Activated B cell treated with CpG ODN at 0.5 μM for 24 hours (primary cell): ENCODE data around the gene BANF1. TPM values are rescaled to one million over a fixed set of nuclear protein-coding genes. Genes with fewer than 3 reads are reported as not detected.

Experiments used
- ATAC-seq: fragments of 200-7000 bp; cut with Tn5 transposase; one replicate; pipeline ENCODE4 v1.10.0; 2021; ENCODE audit warnings: low read depth, mild to moderate bottlenecking, moderate library complexity
- CTCF ChIA-PET: fragments of 350-600 bp; sonication (Branson Sonifier 250); formaldehyde crosslinking; loops from one replicate; lab custom pipeline; 2021; ENCODE audit warnings: antibody characterized with exemption; lab: Charles Lee
- POLR2A ChIA-PET: fragments of 350-600 bp; sonication (Branson Sonifier 250); formaldehyde crosslinking; loops from one replicate; lab custom pipeline; 2021; ENCODE audit warnings: antibody characterized with exemption; lab: Charles Lee
- DNase-seq: peaks from one replicate; pipeline ENCODE4 v3.0.0; 2022
- H3K27ac Mint-ChIP-seq: one replicate; pipeline ENCODE4 v1.8.0; 2020; ENCODE audit warnings: mixed read lengths
- H3K27me3 Mint-ChIP-seq: one replicate; pipeline ENCODE4 v1.8.0; 2021; ENCODE audit warnings: mixed read lengths
- H3K36me3 Mint-ChIP-seq: one replicate; pipeline ENCODE4 v1.8.0; 2021; ENCODE audit warnings: low read depth, mixed read lengths
- H3K4me1 Mint-ChIP-seq: one replicate; pipeline ENCODE4 v1.8.0; 2021; ENCODE audit warnings: mixed read lengths
- H3K4me3 Mint-ChIP-seq: one replicate; pipeline ENCODE4 v1.8.0; 2020; ENCODE audit warnings: mild to moderate bottlenecking, mixed read lengths
- H3K9me3 Mint-ChIP-seq: one replicate; pipeline ENCODE4 v1.8.0; 2020; ENCODE audit warnings: mixed read lengths
- intact Hi-C: fragments of 100-400 bp; cut with micrococcal nuclease; formaldehyde crosslinking; loops from one replicate; pipeline ENCODE4 v1.15.1; 2024
- total RNA-seq: library from RNA; stranded (reverse); gene quantifications from 2 replicates; pipeline ENCODE4 v1.2.3, GENCODE V29; 2022
- TF ChIP-seq, protein P1 (sequence below): fragments of 200-600 bp; IDR thresholded peaks from one replicate; pipeline ENCODE4 v1.8.0; 2022; ENCODE audit warnings: antibody characterized with exemption, mild to moderate bottlenecking

BANF1 gene
- total RNA-seq, 1 donor from 2014 or later: 228 TPM

DNA sequence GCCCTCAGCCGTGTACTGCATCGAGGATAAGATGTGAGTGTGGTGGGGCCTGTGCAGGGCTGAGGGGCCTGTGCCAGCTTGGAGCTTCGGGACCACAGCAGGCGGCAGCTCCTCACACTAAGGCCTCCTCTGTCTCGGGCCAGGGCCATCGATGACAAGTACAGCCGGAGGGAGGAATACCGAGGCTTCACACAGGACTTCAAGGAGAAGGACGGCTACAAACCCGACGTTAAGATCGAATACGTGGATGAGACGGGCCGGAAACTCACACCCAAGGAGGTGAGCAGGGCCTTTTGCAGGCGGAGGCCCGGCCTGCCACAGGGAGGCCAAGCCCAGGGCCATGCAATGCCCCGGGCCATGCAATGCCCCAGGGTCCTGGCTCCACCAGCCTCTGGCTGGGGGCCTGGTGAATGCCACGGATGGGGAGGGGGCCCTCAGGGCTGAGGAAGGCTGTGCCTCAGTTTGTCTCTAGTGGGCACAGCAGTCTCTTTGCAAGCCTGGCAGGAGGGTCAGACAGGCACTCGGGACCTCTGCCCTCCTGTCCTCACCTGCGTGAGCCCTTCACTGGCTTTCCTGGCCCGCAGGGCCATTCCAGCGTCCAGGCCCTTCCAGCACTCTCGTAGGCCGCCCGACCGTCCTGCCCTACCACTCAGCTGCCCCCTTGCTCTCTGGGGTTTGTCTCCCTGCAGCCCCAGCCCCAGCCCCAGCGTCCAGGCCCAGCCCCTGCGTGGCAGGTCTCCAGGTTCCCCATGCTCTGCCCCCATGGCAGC lies 24.5 kb upstream of the BANF1 start:
- H3K4me3 Mint-ChIP-seq: no peak overlapping the region
- POLR2A ChIA-PET: interaction anchor here (0.7 to 0.8 kb wide), 2 partner anchors 62 to 266 kb away, joined by 3 to 7 read pairs; partner anchors contain the start of gene KAT5
- no peaks in the 10 kb centered on the region for H3K27me3 Mint-ChIP-seq
- no peak for DNase-seq
- H3K4me1 Mint-ChIP-seq: no peaks in the 10 kb centered on the region
- no peaks in the 10 kb centered on the region for H3K9me3 Mint-ChIP-seq
- intact Hi-C loops: no loop called here
- peaks cover 54% of the 10 kb centered on the region for H3K36me3 Mint-ChIP-seq
- CTCF ChIA-PET: no interaction called here
- no peak overlapping the region for H3K27ac Mint-ChIP-seq
- ATAC-seq: no peak
- TF ChIP-seq, protein P1, sequence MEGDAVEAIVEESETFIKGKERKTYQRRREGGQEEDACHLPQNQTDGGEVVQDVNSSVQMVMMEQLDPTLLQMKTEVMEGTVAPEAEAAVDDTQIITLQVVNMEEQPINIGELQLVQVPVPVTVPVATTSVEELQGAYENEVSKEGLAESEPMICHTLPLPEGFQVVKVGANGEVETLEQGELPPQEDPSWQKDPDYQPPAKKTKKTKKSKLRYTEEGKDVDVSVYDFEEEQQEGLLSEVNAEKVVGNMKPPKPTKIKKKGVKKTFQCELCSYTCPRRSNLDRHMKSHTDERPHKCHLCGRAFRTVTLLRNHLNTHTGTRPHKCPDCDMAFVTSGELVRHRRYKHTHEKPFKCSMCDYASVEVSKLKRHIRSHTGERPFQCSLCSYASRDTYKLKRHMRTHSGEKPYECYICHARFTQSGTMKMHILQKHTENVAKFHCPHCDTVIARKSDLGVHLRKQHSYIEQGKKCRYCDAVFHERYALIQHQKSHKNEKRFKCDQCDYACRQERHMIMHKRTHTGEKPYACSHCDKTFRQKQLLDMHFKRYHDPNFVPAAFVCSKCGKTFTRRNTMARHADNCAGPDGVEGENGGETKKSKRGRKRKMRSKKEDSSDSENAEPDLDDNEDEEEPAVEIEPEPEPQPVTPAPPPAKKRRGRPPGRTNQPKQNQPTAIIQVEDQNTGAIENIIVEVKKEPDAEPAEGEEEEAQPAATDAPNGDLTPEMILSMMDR: no peak

DNA sequence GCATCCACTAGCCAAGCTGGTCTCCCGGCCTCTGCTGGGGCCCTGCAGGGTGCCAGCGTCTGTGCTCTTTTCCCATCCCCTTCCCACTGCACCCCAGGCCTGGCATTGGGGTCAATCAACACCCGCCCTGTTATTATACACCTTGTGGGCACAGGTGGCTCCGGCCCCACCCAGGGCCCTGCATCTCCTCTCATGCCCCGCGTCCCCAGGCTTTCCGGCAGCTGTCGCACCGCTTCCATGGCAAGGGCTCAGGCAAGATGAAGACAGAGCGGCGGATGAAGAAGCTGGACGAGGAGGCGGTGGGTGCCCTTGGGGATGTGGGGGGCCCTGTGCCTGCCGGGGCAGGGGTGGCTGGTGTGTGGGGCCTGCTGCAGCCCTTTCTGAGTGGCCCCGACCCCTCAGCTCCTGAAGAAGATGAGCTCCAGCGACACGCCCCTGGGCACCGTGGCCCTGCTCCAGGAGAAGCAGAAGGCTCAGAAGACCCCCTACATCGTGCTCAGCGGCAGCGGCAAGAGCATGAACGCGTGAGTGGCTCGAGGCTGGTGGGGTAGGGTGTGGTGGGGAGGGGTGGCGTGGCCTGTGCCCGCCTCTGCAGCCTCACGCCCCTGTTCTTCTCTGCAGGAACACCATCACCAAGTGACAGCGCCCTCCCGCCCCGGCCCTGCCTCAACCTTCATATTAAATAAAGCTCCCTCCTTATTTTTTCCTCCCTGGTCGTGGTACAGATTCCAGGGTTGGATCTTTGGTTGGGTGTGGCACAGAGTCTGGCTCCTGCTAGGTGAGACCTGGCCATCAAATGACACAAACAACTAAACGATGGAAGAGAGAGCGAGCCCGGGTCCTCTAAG lies 23.7 kb upstream of the BANF1 start:
- Mint-ChIP-seq H3K36me3 (peaks cover 48% of the 10 kb centered on the region), H3K4me1 (no peaks in the 10 kb centered on the region), H3K27ac (no peak overlapping the region), H3K4me3 (no peak overlapping the region), H3K9me3 (no peaks in the 10 kb centered on the region), H3K27me3 (no peaks in the 10 kb centered on the region)
- TF ChIP-seq, protein P1: no peak
- ChIA-PET CTCF (no interaction called here), POLR2A (interaction anchor here (0.6 to 0.8 kb wide), 4 partner anchors 63 to 389 kb away, joined by 3 to 7 read pairs (median 4); partner anchors contain the start of gene KAT5)
- ATAC-seq (no peak), DNase-seq (no peak)
- intact Hi-C loops: no loop called here

DNA sequence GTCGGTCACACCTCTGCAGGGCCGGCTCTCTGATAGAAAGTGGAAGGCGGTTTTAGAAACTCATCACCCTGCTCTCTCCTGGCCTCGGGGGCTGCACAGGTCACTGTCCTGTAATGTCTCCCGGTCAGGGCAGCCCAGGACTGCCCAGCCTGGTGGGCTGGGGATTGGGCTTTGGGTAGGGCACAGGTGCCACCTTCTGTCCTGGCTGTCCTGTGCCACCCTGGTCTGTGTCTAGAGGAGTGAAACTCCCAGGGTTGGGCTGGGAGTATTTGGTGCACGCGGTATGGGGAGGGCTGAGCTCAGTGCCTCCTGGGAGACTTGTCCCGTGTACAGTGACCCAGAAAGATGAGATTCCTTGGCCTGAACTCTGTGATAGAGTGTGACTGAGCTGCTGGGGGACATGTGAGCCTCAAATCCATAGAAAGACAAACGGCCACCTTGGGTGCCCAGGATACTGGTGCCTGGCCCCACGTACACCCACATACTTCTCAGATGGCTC lies 23.0 kb upstream of the BANF1 start:
- CTCF ChIA-PET: interaction anchor here (1.1 kb wide), 1 partner anchor 95 kb away, joined by 4 read pairs; no protein-coding TSS in a partner anchor
- H3K36me3 Mint-ChIP-seq: peaks cover 45% of the 10 kb centered on the region
- TF ChIP-seq, protein P1: no peak
- no peak overlapping the region for H3K27ac Mint-ChIP-seq
- no peak overlapping the region for H3K4me3 Mint-ChIP-seq
- intact Hi-C loops: no loop called here
- H3K27me3 Mint-ChIP-seq: no peaks in the 10 kb centered on the region
- POLR2A ChIA-PET: interaction anchor here (0.6 kb wide), 2 partner anchors 113 to 390 kb away, joined by 3 to 4 read pairs; no protein-coding TSS in a partner anchor
- H3K4me1 Mint-ChIP-seq: no peaks in the 10 kb centered on the region
- H3K9me3 Mint-ChIP-seq: no peaks in the 10 kb centered on the region
- DNase-seq (no peak), ATAC-seq (no peak)

DNA sequence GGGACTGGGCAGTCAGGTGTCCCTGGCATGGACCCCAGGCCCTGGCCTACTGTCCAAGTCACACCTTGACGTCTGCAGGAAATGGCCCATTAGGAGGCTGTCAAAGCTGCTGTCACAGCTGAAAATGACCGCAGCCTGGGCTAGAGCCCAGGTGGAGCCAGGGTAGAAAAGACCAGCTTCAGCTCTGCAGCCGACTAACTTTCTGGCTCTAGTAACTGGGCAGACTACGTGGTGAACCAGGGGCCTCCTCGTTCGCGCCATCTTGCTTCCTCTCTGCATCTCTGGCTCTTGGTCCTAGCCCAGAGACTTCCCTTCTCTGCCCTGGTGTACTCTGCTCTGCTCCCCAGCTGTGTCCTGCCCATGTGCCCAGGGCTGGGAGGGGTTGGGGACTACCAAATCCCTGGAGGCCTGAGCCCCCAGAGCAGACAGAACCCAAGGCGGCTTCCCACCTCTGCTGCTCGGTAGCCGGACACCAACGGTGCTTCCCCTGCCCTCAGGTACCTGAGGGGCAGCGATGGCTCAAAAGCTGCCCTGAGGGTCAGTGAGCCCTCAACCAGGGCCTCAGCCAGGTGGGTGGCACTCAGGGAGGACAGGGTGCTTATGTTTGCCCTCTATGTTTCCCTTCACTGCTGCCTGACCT lies 21.1 kb upstream of the BANF1 start:
- intact Hi-C loops: no loop called here
- POLR2A ChIA-PET: no interaction called here

More for the DNA sequence above, 21.1 kb upstream of the BANF1 start:
- TF ChIP-seq, protein P1: no peak
- Mint-ChIP-seq H3K27ac (no peak overlapping the region), H3K4me1 (no peaks in the 10 kb centered on the region), H3K9me3 (no peaks in the 10 kb centered on the region), H3K36me3 (peaks cover 38% of the 10 kb centered on the region), H3K27me3 (no peaks in the 10 kb centered on the region), H3K4me3 (no peak overlapping the region)
- DNase-seq (no peak), ATAC-seq (no peak)
- CTCF ChIA-PET: no interaction called here
